NT2/D1 (cell line): ENCODE data around the gene ELF2.

Source experiments
- YY1 ChIP-seq: IDR thresholded peaks from 2 replicates; pipeline ENCODE4 v1.6.1; 2011; ENCODE audit not compliant: insufficient read length, insufficient read depth
- ZNF274 ChIP-seq: IDR thresholded peaks from 2 replicates; pipeline ENCODE4 v1.6.1; 2011; ENCODE audit warnings: mild to moderate bottlenecking, low read depth, low read length

GRCh38 chr4:139145552-139145932 is 31.5 kb downstream of the ELF2 start:
- TF ChIP-seq YY1 (no peak), ZNF274 (no peak)
